Glomerular visceral epithelial cell (primary cell): ENCODE data around the gene PPM1N.

Experiments used
- DNase-seq: peaks from one replicate; pipeline ENCODE4 v3.0.0-alpha.2; 2016; ENCODE audit errors: extremely low spot score

PPM1N gene

GRCh38 chr19:45470762-45471081, 27.5 kb upstream of the PPM1N start:
- DNase-seq, result no peak

- no peak for DNase-seq
Measured at GRCh38 chr19:45471111-45471930, 26.9 kb upstream of the PPM1N start.

DNA sequence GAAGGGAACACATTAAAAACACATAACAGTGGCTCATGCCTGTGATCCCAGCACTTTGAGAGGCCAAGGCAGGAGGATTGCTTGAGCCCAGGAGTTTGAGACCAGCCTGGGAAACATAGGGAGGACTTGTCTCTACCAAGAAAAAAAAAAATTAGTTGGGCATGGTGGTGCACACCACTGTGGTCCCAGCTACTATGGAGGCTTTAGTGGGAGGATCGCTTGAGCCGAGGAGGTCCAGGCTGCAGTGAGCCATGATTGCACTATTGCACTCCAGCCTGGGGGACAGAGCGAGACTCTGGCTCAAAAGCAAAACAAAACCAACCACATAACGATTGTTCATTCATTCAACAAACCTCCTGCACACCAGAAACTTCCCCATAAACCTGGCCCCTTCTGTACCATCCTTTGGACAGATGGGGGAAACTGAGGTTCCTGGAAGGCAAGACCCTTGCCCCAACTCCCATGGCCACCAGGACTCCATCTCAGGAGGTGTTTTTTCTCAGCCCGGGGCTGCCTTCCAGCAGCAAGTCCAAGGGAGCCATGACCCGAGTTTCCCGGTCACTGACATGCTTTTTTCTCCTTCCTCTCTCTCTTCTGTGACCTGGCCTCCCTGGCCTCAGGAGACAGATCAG, 26.2 kb upstream of the PPM1N start:
- no peak for DNase-seq

GRCh38 chr19:45472563-45473366, 25.5 kb upstream of the PPM1N start:
- no peak for DNase-seq

- DNase-seq, result no peak
Measured at GRCh38 chr19:45473367-45473681, 24.9 kb upstream of the PPM1N start.

DNA sequence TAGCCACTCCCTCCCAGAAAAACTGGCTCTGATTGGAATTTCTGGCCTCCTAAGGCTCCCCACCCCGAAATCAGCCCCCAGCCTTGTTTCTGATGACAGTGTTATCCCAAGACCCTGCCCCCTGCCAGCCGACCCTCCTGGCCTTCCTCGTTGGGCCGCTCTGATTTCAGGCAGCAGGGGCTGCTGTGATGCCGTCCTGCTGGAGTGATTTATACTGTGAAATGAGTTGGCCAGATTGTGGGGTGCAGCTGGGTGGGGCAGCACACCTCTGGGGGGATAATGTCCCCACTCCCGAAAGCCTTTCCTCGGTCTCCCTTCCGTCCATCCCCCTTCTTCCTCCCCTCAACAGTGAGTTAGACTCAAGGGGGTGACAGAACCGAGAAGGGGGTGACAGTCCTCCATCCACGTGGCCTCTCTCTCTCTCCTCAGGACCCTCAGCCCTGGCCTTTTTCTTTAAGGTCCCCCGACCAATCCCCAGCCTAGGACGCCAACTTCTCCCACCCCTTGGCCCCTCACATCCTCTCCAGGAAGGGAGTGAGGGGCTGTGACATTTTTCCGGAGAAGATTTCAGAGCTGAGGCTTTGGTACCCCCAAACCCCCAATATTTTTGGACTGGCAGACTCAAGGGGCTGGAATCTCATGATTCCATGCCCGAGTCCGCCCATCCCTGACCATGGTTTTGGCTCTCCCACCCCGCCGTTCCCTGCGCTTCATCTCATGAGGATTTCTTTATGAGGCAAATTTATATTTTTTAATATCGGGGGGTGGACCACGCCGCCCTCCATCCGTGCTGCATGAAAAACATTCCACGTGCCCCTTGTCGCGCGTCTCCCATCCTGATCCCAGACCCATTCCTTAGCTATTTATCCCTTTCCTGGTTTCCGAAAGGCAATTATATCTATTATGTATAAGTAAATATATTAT, 24.3 kb upstream of the PPM1N start:
- DNase-seq, result no peak

- DNase-seq, result no peak
Measured at GRCh38 chr19:45474606-45475521, 23.4 kb upstream of the PPM1N start.

DNA sequence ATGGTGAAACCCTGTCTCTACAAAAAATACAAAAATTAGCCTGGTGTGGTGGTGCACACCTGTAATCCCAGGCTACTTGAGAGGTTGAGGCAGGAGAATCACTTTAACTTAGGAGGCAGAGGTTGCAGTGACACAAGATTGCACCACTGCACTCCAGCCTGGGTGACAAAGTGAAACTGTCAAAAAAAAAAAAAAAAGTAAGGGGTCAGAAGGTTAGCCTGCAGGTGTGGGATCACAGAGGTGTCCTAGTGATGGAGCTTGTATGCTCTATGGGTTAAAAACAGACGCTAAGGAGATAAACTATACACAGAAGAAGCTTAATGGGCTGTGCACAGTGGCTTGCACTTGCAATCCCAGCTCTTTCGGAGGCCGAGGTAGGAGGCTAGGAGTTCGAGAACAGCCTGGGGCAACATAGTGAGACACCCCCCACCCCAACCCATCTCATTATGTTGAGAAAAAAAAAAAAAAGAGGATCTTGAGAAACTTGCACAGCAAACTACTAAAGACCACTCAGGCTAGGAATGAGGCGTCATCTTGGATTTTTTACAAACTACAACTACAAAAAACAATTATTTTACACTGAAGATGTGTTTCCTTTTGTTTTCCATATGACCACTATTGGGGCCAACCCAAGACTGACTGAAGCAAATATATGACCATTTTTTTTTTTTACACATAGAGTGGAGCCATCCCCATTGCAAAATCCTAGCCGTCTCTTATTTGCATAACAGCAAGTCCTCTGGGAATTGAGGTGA, 22.5 kb upstream of the PPM1N start:
- no peak for DNase-seq

DNA sequence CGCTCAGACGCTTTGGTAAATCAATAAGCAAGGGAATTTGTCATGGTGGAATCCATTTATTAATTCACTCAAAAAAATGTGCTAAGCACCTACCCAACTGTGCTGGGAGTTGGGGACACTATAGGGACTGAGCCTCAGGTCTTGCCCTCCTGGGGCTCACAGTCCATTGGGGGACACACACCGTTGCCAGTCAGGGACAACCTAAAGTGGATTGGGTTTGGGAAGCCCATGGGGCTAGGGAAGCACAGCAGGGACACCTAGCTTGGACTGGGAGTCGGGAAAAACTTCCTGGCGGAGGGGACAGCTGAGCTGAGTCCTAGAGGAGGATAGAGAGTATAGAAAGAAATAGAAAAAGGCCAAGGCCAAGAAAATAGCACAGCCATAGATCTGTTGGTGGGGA, 21.9 kb upstream of the PPM1N start:
- no peak for DNase-seq

GRCh38 chr19:45477186-45477585, 21.1 kb upstream of the PPM1N start:
- no peak for DNase-seq

DNA sequence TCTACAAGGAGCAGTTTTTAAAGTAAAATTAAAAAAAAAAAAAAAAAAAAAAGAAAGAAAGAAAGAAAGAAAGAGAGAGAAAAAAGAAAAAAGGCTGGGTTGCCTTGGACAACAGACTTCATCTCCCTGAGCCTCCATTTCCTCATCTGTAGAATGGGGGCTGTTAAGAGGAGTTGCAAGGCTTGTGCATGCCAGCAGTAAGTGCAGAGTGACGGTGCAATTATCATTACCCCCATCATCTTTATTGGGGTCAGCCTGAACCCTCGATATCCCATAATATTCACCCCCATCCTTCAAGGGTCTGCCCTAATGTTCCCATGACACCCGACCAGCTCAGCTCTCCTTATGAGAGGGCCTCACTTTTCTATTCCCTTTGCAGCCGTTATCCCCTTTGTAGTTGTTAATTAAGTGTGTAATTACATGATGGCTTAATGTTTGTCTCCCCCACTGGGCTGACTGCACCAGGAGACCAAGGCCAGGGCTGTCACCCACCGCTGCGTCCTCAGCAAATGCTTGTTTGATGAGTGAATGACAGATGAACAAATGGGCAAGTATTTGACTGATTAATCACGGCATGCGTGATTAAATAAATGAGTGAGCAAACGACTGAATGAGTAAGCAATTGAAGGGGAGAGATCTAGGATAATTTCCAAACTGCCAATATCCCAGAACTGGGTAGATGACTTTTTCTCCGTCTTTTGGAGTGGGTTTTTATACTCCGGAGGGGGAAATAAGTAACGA, 20.4 kb upstream of the PPM1N start:
- no peak for DNase-seq

- DNase-seq, result peak; percentile 95
Measured at GRCh38 chr19:45478454-45479238, 19.6 kb upstream of the PPM1N start.

DNA sequence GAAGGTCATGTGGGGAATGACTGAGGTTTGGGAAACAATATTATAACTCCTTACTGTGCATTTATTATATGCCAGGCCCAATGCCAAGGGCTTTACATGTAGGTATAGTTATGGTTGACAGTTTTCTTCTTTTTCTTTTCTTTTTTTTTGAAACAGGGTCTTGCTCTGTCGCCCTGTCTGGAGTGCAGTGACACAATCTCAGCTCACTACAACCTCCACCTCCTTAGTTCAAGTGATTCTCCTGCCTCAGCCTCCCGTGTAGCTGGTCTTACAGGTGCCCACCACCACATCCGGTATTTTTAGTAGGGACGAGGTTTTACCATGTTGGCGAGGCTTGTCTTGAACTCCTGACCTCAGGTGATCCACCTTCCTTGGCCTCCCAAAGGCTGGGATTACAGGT, 15.2 kb upstream of the PPM1N start:
- no peak for DNase-seq

DNA sequence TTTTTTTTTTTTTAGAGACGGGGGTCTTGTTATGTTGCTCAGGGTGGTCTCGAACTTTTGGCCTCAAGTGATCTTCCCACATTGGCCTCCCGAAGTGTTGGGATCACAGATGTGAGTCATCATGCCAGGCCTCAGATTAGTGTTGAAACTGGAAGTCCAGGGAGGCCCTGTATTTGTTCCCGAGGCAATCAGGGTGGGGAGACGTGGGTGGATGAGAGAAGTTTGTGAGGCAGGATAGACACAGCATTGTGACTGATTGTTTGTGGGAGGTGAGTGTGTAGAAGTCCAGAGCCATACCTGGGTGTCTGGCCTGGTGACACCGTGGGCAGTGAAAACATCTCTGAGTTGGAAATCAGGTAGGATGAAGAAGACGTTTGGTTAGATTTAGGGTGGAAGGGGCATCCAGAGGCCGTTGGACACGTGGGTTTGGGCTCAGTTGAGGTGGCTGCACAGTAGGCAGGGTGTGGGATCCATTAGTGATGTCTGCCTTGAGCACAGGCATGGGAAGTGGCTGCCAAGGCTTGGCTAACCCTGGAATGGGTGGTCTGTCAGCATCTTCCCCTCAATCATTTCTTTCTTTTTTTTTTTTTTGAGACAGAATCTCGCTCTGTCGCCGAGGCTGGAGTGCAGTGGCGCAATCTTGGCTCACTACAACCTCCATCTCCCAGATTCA, 13.8 kb upstream of the PPM1N start:
- DNase-seq, result no peak

- peak; percentile 96 for DNase-seq
Measured at GRCh38 chr19:45485305-45486077, 12.8 kb upstream of the PPM1N start.

DNA sequence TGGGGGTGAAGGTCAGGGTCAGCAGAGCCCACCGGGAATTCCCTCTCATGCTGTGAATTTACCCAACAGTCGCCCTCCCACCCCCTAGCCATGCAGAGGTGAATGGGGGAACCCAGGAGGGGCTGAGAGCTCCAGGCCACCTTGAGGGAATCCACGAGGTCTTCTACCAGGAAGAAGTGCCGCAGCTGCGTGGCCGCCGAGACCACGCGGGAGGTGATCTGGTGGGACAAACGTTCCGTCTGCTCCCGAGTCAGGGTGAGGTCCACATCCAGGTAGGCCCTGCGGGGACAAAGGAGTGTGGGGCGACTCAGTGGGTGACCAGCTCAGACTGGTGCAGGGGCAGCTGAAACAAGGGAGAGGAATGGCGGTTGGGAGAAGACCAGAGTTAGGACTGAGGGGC, 9.5 kb upstream of the PPM1N start:
- no peak for DNase-seq

DNA sequence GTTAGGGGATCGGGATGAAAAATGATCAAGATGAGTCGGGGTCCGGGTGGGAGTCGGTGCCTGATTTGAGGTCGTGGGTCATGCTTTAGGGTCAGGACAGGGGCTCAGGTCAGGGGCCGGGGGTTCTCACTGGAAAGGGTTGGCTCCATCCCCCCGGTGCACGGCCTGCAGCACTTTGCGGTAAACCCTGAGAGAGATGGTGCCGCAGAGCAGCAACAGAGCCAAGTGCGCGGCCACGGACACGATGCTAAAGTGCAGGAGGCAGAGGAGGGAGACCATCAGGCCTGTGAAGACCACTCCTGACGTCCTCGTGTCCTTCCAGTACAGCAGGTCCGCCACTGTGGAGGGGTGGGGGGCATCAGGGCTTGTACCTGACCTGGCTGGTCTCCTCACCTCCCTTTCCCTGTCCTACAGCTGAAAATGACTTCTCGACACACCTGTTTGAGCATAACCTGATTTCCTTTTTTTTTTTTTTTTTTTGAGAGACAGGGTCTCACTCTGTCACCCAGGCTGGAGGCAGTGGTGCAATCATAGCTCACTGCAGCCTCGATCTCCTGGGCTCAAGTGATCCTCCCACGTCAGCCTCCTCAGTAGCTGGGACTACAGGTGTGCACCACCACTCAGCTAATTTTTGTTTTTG, 8.9 kb upstream of the PPM1N start:
- DNase-seq, result no peak
